HG03558 (cell line): Measurements from ENCODE around the gene TMCC1.
"Not testable (repeated sequence)": the region's sequence is repeated elsewhere in the genome, so short reads cannot be mapped to it uniquely, and the experiment has no call there.

Experiments
- ATAC-seq: cut with Tn5 transposase; IDR thresholded peaks from one replicate; pipeline ENCODE4 v1.9.1; 2021; ENCODE audit warnings: moderate number of reproducible peaks; ENCODE audit not compliant: unreplicated experiment; ENCODE audit errors: extremely low read depth

Gene TMCC1

GRCh38 chr3:129778871-129779270, 114.6 kb downstream of the TMCC1 start:
- no peak for ATAC-seq

- no peak for ATAC-seq
These were observed 115.7 kb downstream of the TMCC1 start for GRCh38 chr3:129777806-129778205.

- no peak for ATAC-seq
These were observed 117.6 kb downstream of the TMCC1 start for GRCh38 chr3:129775870-129776269.

- ATAC-seq, result no peak
These were observed 119.5 kb downstream of the TMCC1 start for GRCh38 chr3:129773691-129774663.

GRCh38 chr3:129770604-129771003, 122.9 kb downstream of the TMCC1 start:
- no peak for ATAC-seq

GRCh38 chr3:129769616-129770015, 123.9 kb downstream of the TMCC1 start:
- ATAC-seq, result no peak

- no peak for ATAC-seq
These were observed 124.8 kb downstream of the TMCC1 start for GRCh38 chr3:129768728-129769127.

- ATAC-seq, result no peak
These were observed 127.4 kb downstream of the TMCC1 start for GRCh38 chr3:129766135-129766534.

- no peak for ATAC-seq
These were observed 129.4 kb downstream of the TMCC1 start for GRCh38 chr3:129764090-129764489.

- ATAC-seq, result no peak
These were observed 134.7 kb downstream of the TMCC1 start for GRCh38 chr3:129758785-129759320.

- ATAC-seq, result no peak
These were observed 135.2 kb downstream of the TMCC1 start for GRCh38 chr3:129758306-129758705.

- no peak for ATAC-seq
These were observed 136.6 kb downstream of the TMCC1 start for GRCh38 chr3:129756871-129757270.

- not testable (repeated sequence) for ATAC-seq
These were observed 142.4 kb downstream of the TMCC1 start for GRCh38 chr3:129751105-129751504.

GRCh38 chr3:129749692-129750091, 143.8 kb downstream of the TMCC1 start:
- no peak for ATAC-seq

GRCh38 chr3:129747992-129748391, 145.5 kb downstream of the TMCC1 start:
- ATAC-seq, result no peak

- ATAC-seq, result no peak
These were observed 146.4 kb downstream of the TMCC1 start for GRCh38 chr3:129747136-129747535.

GRCh38 chr3:129746629-129747028, 146.9 kb downstream of the TMCC1 start:
- ATAC-seq, result no peak

GRCh38 chr3:129745253-129745652, 148.3 kb downstream of the TMCC1 start:
- no peak for ATAC-seq

- no peak for ATAC-seq
These were observed 151.7 kb downstream of the TMCC1 start for GRCh38 chr3:129741794-129742193.

- ATAC-seq, result no peak
These were observed 153.4 kb downstream of the TMCC1 start for GRCh38 chr3:129740090-129740489.

- no peak for ATAC-seq
These were observed 153.9 kb downstream of the TMCC1 start for GRCh38 chr3:129739634-129740033.

GRCh38 chr3:129738172-129738571, 155.3 kb downstream of the TMCC1 start:
- no peak for ATAC-seq
